ENCODE results near the gene TTC24.
A peak's percentile ranks its signal among the peaks of the same experiment; 100 is the strongest.
"Not testable (repeated sequence)": the region's sequence is repeated elsewhere in the genome, so short reads cannot be mapped to it uniquely, and the experiment has no call there.

Gene TTC24

DNA sequence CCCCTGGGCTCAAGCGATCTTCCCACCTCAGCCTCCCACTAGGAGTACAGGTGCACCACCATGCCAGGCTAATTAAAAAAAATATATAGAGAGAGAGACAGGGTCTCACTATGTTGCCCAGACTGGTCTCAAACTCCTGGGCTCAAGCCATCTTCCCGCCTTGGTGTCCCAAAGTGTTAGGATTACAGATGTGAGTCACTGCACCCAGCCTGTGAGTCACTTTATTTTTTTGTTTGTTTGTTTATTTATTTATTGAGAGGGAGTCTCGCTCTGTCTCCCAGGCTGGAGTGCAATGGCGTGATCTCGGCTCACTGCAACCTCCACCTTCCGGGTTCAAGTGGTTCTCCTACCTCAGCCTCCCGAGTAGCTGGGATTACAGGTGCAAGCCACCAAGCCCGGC lies 8.4 kb downstream of the TTC24 start:
- DNase-seq: not testable (repeated sequence)

DNA sequence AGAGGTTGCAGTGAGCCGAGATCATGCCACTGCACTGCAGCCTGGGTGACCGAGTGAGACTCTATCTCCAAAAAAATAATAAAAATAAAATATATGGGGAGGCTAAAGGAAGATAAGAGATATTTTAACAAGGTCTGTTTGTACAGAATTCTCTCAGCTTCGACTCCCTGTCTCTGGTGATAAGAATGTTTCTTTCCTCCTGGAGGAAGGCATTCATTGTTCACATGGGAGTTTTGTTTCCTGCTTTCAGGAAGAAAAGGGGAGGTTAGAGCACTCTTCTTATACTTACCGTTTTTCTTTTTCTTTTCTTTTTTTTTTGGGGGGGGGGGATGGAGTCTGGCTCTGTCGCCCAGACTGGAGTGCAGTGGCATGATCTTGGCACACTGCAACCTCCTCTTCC lies 10.0 kb downstream of the TTC24 start:
- no peak for DNase-seq

GRCh38 chr1:156590326-156591180 lies 11.0 kb downstream of the TTC24 start:
- DNase-seq: no peak

GRCh38 chr1:156591181-156591431 lies 11.6 kb downstream of the TTC24 start:
- no peak for DNase-seq

DNA sequence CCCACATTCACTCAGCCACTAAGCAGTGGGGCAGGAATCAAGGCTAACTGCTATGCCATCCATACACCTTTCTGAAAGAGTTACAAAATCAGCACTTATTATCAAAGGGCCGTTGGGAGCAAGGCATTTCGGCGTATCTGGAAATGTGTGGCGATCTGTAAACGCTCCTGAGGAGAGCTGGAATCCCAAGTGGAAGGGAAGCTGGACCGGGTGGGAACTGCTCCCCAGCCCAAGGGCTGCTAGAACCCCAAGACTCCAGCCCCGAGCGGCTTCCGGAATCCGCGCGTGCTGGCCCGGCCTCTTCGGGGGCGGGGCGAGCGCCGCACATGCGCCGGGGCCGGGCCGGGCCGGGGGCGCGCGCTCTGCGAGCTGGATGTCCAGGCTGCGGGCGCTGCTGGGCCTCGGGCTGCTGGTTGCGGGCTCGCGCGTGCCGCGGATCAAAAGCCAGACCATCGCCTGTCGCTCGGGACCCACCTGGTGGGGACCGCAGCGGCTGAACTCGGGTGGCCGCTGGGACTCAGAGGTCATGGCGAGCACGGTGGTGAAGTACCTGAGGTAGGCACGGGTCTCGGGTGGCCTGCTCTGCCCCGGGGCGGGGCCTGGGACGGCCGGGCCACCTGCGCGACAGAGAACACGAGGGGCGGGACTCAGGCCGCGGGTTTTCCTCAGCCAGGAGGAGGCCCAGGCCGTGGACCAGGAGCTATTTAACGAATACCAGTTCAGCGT lies 12.1 kb downstream of the TTC24 start, which contains the start of gene NAXE:
Gene NAXE (plus strand): TSS at position 345 of the 726 bp plus-strand sequence. CDS start 29 bp downstream, at position 374.
- DNase-seq: peak; percentile 69

- no peak for DNase-seq
Observed at GRCh38 chr1:156592158-156592909, 12.8 kb downstream of the TTC24 start.

- DNase-seq: no peak
Observed at GRCh38 chr1:156592910-156593660, 13.6 kb downstream of the TTC24 start.

- no peak for DNase-seq
Observed at GRCh38 chr1:156593661-156593989, 14.1 kb downstream of the TTC24 start.

DNA sequence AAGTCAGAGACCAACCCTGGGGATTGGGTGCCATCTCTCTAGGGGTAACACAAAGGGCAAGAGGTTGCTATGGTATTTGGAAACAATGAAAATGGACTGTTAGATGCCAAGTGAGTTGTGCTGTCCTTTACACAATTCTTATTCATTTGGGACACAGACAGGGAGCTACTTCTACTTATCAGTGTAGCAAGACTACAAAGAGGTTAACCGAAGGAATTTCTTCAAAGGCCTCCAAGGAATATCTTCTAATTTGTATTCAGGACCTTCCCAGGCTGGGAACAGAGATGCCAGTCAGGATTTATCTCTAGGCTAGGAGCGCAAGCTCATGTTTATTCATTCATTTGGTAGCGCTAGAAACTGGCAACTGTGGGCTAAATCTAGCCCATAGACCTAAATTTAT lies 14.7 kb downstream of the TTC24 start:
- no peak for DNase-seq

- DNase-seq: no peak
Observed at GRCh38 chr1:156595016-156595415, 15.5 kb downstream of the TTC24 start.

GRCh38 chr1:156596426-156596825 lies 16.9 kb downstream of the TTC24 start:
- no peak for DNase-seq

- DNase-seq: no peak
Observed at GRCh38 chr1:156598125-156598524, 18.6 kb downstream of the TTC24 start.

DNA sequence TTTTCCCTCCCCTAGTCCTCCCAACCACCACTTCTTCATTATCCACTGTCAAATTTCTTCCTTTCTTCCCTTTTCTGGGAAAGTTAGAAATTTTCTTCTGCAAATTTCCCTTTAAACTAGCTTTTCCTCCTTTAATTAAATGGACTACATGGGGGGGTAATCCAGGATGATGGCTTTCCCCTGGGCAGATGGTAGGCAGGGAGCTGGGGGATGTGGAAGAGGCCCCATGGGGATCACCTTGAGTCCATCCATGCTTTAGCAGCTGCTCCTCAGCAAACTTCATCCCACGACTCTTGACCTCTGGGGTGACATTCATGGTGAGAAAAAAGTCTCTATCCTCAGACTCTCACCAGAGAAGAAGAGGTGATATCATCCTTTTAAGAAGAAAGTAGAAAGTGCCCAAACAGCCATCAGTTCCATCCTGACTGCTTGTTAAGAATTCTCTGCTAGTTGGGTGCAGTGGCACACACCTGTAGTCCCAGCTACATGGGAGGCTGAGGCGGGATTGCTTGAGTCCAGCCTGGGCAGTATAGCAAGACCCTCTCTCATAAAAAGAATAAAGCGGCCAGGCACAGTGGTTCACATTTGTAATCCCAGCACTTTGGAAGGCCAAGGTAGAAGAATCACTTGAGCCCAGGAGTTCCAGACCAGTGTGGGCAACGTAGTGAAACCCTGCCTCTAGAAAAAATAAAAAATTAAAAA lies 19.4 kb downstream of the TTC24 start:
- DNase-seq: no peak

- DNase-seq: no peak
Observed at GRCh38 chr1:156599811-156600210, 20.3 kb downstream of the TTC24 start.

- DNase-seq: no peak
Observed at GRCh38 chr1:156600733-156601121, 21.2 kb downstream of the TTC24 start.

GRCh38 chr1:156601122-156601830 lies 21.8 kb downstream of the TTC24 start, which contains the start of gene GPATCH4:
Gene GPATCH4, minus strand, starts transcription at chr1:156601479.
- peak; percentile 93 for DNase-seq

GRCh38 chr1:156601892-156602291 lies 22.4 kb downstream of the TTC24 start:
- DNase-seq: no peak

GRCh38 chr1:156602557-156602993 lies 23.1 kb downstream of the TTC24 start:
- no peak for DNase-seq

GRCh38 chr1:156607344-156607743 lies 27.8 kb downstream of the TTC24 start:
- DNase-seq: not testable (repeated sequence)

DNA sequence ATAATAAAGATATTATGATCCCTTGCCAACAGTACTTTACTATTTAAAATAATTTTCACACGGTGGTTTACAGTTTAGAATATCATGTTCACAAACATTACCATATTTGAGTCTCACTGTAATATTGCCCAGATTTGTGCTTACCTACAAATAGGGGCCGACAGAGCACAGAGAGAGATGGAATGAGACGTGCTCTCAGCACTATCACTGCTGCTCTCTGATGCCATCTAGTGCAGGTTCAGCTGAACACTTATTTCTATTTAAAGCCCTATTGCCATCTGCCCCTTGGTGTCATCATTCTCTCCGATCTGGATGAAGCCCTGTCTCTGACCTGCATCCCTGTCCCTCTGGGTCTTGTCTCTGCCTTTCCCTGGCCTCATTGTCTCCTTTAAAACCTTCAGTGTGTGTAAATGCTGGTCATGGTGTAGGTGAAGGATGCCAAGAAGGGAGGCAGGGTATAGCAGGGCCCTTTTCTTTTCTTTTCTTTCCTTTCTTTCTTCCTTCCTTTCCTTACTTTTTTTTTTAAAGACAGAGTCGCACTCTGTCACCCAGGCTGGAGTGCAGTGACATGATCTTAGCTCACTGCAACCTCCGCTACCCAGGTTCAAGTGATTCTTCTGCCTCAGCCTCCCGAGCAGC lies 28.6 kb downstream of the TTC24 start:
- peak; percentile 63 for DNase-seq

- no peak for DNase-seq
Observed at GRCh38 chr1:156608981-156609380, 29.5 kb downstream of the TTC24 start.
